ENCODE data around the gene HTRA1.

DNA sequence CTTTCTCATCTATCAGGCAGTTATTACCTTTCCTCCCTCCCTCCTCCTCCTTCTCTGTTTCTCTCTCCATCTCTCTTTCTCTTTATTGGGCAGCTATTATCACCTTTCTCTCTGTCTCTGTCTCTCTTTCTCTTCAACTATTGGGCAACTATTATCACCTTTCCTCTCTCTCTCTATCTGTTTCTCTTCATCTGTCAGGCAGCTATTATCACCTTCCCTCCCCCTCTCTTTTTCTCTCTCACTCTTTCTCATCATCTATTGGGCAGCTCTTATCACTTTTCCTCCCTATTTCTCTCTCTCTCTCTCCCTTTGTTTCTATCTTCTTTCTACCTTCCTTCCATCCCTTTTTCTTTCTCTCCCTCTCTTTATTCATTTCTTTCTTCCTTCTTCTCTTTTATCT is 100.4 kb downstream of the HTRA1 start:
- TF ChIP-seq POLR2AphosphoS5 (IDR thresholded peaks at IDR 0.05; ENCODE audit: low read depth, low read length), result no peak
- no peak for TF ChIP-seq FOXP2 (optimal IDR thresholded peaks at IDR 0.05; ENCODE audit: borderline replicate concordance, extremely low read depth, extremely low read length, insufficient read depth)
- no peak for TF ChIP-seq SIN3A (IDR thresholded peaks at IDR 0.05; ENCODE audit: borderline replicate concordance, insufficient read depth, low read length)

Measured in PFSK-1 (cell line).